Bronchus fibroblast of lung (primary cell): ENCODE data around the gene MST1R. TPM values are rescaled to one million over a fixed set of nuclear protein-coding genes. Genes with fewer than 3 reads are reported as not detected.

ENCODE experiments used
- total RNA-seq: library from RNA; depleted of rRNA; stranded (reverse); fragments of >200 nt; gene quantifications from 2 replicates; pipeline ENCODE4 v1.2.3, GENCODE V29; 2015

MST1R gene
- total RNA-seq: 0.45 and 0.50 TPM in 2 replicates

GRCh38 chr3:49903451-49904424 is at the start of gene MST1R:
TSS of gene MST1R (minus strand) at chr3:49903873. CDS start at chr3:49903609, 264 bp downstream.

DNA sequence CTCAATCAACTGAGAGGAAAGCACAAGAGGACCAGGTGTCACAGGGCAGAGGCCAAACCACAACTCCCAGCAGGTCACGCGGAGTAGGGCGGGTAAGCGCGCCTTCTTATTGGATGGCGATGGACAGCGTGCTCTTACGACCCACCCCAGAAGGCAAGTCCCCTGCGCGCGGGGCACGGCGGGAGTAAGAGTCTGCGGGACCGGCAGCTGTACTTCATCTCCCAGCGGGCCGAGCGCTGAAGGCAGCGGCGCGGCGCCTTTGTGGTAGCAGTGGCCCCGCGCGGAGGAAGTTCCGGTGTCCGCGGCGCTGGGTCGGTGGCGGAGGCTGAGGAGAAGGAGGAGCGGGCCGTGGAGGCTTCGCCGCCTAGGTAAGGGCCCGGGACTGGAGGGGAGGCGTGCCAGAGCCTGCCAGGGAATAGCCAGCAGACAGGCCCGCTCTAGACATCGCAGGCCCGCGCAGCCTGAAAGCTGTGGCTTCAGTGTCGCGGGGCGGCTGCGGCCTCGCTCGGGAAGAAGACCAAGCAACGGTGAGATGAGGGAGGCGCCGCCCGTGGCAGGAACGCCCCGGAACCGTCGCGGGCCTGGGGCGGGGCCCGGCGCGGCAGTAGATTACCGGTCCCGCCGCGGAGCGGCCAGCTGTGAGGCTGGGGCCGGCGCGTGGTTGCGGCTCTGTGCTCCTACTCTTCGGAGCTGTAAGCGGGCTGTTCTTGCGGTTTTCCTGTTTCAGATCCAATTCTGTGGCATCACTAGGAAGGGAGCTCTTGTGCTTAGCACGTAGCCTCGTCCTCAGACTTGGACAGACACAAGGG is 36.4 kb upstream of the MST1R start, which contains the start of gene RBM6:
RBM6 (plus strand) TSS at position 293 of the 809 bp plus-strand sequence. CDS start 22,492 bp downstream, outside the sequence.

DNA sequence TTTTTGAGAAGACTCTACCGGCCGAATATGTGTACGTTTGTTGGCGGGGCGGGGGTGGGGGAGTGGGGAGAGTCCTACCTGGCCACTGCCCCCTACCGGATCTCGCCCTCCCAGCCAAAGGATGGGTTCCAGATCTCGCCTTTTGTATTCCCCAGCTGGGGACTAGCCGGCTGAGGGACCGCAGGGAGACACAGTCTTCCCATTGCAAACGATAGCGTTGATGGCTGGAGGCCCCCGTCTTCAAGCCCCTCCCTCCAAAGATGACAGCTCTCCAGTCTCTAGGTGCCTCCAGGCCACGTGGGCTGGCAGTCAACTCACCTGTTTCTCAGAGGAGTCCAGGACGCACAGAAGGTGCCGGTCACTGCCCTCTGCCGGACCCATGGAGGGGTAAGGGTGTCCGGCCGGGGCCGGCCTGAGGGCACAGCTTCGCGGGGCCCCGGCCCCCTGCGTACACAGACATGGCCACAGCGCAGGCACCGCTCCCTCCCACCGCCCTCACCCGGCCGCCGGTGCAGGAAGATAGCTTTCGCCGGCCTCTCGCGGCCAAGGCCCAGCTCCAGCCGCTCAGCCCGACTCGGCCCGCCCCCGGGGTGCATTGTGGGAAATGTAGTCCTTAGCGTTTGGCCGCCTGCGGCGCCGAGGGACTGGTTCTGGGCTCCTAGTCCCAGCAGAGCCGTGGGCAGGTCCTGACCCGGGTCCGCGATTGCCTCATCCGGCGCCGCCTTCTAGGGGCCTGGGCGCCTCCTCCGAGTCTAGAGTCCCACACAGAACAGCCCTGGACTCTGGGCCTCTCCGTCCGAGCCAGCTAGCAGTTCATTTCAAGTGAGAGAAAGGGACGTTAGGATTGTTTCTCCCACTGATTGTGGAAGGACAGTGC is 25.9 kb upstream of the MST1R start, which contains the start of gene MON1A:
MON1A (minus strand) TSS at position 521 of the 877 bp plus-strand sequence. CDS start 16,465 bp downstream, outside the sequence.

GRCh38 chr3:49869525-49870126 is 34.0 kb downstream of the MST1R start, which contains the start of gene CAMKV:
TSS of gene CAMKV (minus strand) at chr3:49869906. CDS start at chr3:49862388, 7,518 bp downstream.

DNA sequence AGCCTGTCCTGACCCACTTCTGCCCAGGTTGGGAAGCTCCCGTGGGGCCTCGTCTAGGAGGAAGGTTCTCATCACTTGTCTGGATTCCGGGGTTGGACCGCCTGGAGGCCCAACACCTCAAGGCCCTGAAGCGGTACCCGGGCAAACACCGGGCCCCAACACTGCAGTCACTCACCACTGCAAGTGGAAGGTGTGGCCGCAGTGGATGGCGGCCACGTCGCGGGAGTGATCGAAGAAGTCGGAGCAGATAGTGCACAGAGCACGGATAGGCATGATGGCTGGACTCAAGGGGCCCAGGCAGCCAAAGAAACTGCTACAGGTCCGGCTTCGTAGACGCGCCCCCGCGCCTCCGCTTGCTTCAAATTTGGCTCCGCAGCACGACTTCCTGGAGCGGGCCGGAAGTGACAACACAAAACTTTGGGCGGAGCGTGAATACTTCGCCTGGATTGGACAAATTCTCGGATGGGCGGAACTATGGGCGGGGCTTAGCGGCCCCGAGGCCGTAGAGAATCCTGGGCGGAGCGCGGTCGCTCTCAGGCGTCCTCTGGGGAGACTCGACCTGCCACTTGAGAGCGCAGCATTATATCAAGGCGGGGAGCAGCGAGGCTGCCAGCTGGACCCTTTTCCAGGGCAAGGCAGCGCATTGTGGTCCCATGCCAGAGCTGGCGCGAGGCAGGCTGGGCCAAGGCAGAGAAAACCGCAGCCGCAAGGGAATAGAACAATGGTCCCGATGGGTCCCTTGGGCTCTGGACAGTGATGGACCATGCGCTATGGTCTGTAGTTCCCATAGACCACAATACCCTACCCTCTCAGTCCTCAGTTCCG is 47.3 kb downstream of the MST1R start, which contains the start of gene TRAIP:
TRAIP (minus strand) TSS at position 384 of the 825 bp plus-strand sequence; CDS start at position 273, 111 bp downstream.

Other genes with a start within 250 kb of the MST1R start
- gene APEH, start 229.5 kb downstream of the MST1R start, total RNA-seq: 98.7 and 110 TPM in 2 replicates
- gene MST1, start 214.4 kb downstream of the MST1R start, total RNA-seq: 5.1 and 5.4 TPM in 2 replicates
- 21.7 and 22.0 TPM in 2 replicates for gene RNF123, start 214.3 kb downstream of the MST1R start, total RNA-seq
- gene AMIGO3, start 184.2 kb downstream of the MST1R start, total RNA-seq: 0.50 and 1.2 TPM in 2 replicates
- 48.8 and 50.3 TPM in 2 replicates for gene GMPPB, start 179.9 kb downstream of the MST1R start, total RNA-seq
- gene IP6K1, start 117.3 kb downstream of the MST1R start, total RNA-seq: 18.2 and 24.5 TPM in 2 replicates
- gene CDHR4, start 104.0 kb downstream of the MST1R start, total RNA-seq: not detected in 2 replicates
- 2.5 and 3.4 TPM in 2 replicates for gene INKA1, start 100.6 kb downstream of the MST1R start, total RNA-seq
- 12.0 and 14.5 TPM in 2 replicates for gene UBA7, start 89.9 kb downstream of the MST1R start, total RNA-seq
- 10.3 and 12.8 TPM in 2 replicates for gene TRAIP, start 47.3 kb downstream of the MST1R start, total RNA-seq
- gene CAMKV, start 34.0 kb downstream of the MST1R start, total RNA-seq: not detected in 2 replicates
- gene MON1A, start 25.9 kb upstream of the MST1R start, total RNA-seq: 15.3 and 20.8 TPM in 2 replicates
- gene RBM6, start 36.3 kb upstream of the MST1R start, total RNA-seq: 20.5 and 24.7 TPM in 2 replicates
- gene RBM5, start 185.0 kb upstream of the MST1R start, total RNA-seq: 46.5 and 58.2 TPM in 2 replicates